GM12878 (cell line): ENCODE results near the gene ZNF576. TPM values are rescaled to one million over a fixed set of nuclear protein-coding genes. Genes with fewer than 3 reads are reported as not detected.

Source experiments
- ATAC-seq: fragments of 200-7000 bp; cut with Tn5 transposase; 3 replicates; pipeline ENCODE4 v1.9.1; 2020; ENCODE audit warnings: mild to moderate bottlenecking, moderate library complexity
- BruUV-seq: library from RNA; stranded (reverse); fragments of 400-500 nt; replicated peaks from 2 replicates; lab custom pipeline; 2021; lab: Mats Ljungman, UMichigan
- CTCF ChIA-PET: fragments of 300-600 bp; sonication (Branson Sonifier 250); formaldehyde crosslinking; extraction: SDS; loops from one replicate; lab custom pipeline; 2021; ENCODE audit warnings: inconsistent platforms; lab: Yijun Ruan, JAX
- POLR2A ChIA-PET: fragments of 350-600 bp; formaldehyde crosslinking; extraction: SDS; loops from one replicate; lab custom pipeline; 2021; ENCODE audit warnings: inconsistent platforms; lab: Charles Lee
- RAD21 ChIA-PET: fragments of 300-600 bp; sonication (Branson Sonifier 250); formaldehyde crosslinking; loops from one replicate; lab custom pipeline; 2023; ENCODE audit warnings: antibody characterized with exemption; ENCODE audit not compliant: unreplicated experiment; lab: Charles Lee
- SMC1A ChIA-PET: fragments of 300-600 bp; sonication (Branson Sonifier 250); formaldehyde crosslinking; loops from one replicate; lab custom pipeline; 2023; ENCODE audit not compliant: unreplicated experiment, uncharacterized antibody; lab: Charles Lee
- DNase-seq: peaks from one replicate; pipeline ENCODE4 v3.0.0-alpha.2; 2011; ENCODE audit warnings: low read depth, low spot score
- FAIRE-seq: peaks from 3 replicates; lab custom pipeline; 2011; peaks lifted over from hg19 to GRCh38; lab: Jason Lieb, UNC
- H2AFZ ChIP-seq: 2 replicates; pipeline ENCODE4 v1.6.0; 2011; ENCODE audit warnings: low read depth, low read length, control low read depth; ENCODE audit not compliant: control insufficient read depth
- H3K27ac ChIP-seq: 2 replicates; pipeline ENCODE4 v1.5.1; 2011; ENCODE audit warnings: control low read depth; ENCODE audit not compliant: control insufficient read depth, insufficient read depth
- H3K27me3 ChIP-seq, 2 experiments: replicated peaks in 1 of 2; 2 replicates each; pipeline versions ENCODE4 v1.6.0 to v1.6.1; 2011; ENCODE audit warnings: low read length in 1 of 2; ENCODE audit not compliant: control insufficient read depth in 2 of 2, insufficient read depth in 2 of 2
- H3K36me3 ChIP-seq, 2 experiments: 2 replicates each; pipeline ENCODE4 v1.5.1; 2011; ENCODE audit warnings: low read length in 1 of 2; ENCODE audit not compliant: control insufficient read depth in 2 of 2, insufficient read depth in 2 of 2
- H3K4me1 ChIP-seq: 2 replicates; pipeline ENCODE4 v1.6.1; 2011; ENCODE audit warnings: mild to moderate bottlenecking, low read length, moderate library complexity, mixed read lengths; ENCODE audit not compliant: control insufficient read depth, insufficient read depth
- H3K4me2 ChIP-seq: 2 replicates; pipeline ENCODE4 v1.6.0; 2011; ENCODE audit warnings: control low read depth; ENCODE audit not compliant: control insufficient read depth, insufficient read depth
- H3K4me3 ChIP-seq: fragments of 200-600 bp; sonication (generic); 2 replicates; pipeline ENCODE4 v1.5.1; 2016
- H3K79me2 ChIP-seq: 2 replicates; pipeline ENCODE4 v1.6.0; 2011; ENCODE audit warnings: low read length; ENCODE audit not compliant: control insufficient read depth, insufficient read depth
- H3K9ac ChIP-seq: 2 replicates; pipeline ENCODE4 v1.8.0; 2011; ENCODE audit warnings: low read length, control low read depth, mixed read lengths; ENCODE audit not compliant: control insufficient read depth, insufficient read depth
- H3K9me3 ChIP-seq: replicated peaks from 3 replicates; pipeline ENCODE4 v1.5.1; 2011; ENCODE audit warnings: mild to moderate bottlenecking, low read length; ENCODE audit not compliant: control insufficient read depth, insufficient read depth
- H4K20me1 ChIP-seq: 2 replicates; pipeline ENCODE4 v1.6.0; 2011; ENCODE audit not compliant: control insufficient read depth, insufficient read depth
- BMI1 ChIP-seq: fragments of 450-650 bp; IDR thresholded peaks from 2 replicates; pipeline ENCODE4 v1.6.1; 2016; ENCODE audit warnings: mild to moderate bottlenecking, moderate library complexity, borderline replicate concordance
- GABPA ChIP-seq: IDR thresholded peaks from 2 replicates; pipeline ENCODE4 v1.6.1; 2014; ENCODE audit warnings: antibody characterized with exemption, low read depth, mild to moderate bottlenecking, inconsistent platforms
- MYC ChIP-seq: IDR thresholded peaks from 2 replicates; pipeline ENCODE4 v1.6.1; 2011; ENCODE audit warnings: mild to moderate bottlenecking, low read length, moderate library complexity, inconsistent platforms; ENCODE audit not compliant: insufficient read depth, insufficient replicate concordance, insufficient read length, severe bottlenecking
- NFYB ChIP-seq: IDR thresholded peaks from 2 replicates; pipeline ENCODE4 v1.6.1; 2011; ENCODE audit warnings: low read depth, mild to moderate bottlenecking, low read length, improper control_type of control experiment, moderate library complexity; ENCODE audit not compliant: insufficient read depth
- NKRF ChIP-seq: fragments of 450-650 bp; conservative IDR thresholded peaks from 2 replicates; pipeline ENCODE4 v1.6.1; 2017; ENCODE audit warnings: mild to moderate bottlenecking, moderate library complexity
- POLR2A ChIP-seq: IDR thresholded peaks from 2 replicates; pipeline ENCODE4 v1.6.1; 2011; ENCODE audit warnings: low read depth, mild to moderate bottlenecking, low read length
- RBBP5 ChIP-seq: fragments of 200-600 bp; sonication (generic); conservative IDR thresholded peaks from 2 replicates; pipeline ENCODE4 v1.6.1; 2016
- SMAD1 ChIP-seq: fragments of 450-650 bp; IDR thresholded peaks from 2 replicates; pipeline ENCODE4 v1.6.1; 2018; ENCODE audit warnings: mild to moderate bottlenecking, low read depth; ENCODE audit not compliant: partially characterized antibody
- SRF ChIP-seq, 2 experiments: IDR thresholded peaks; 2 replicates each; pipeline ENCODE4 v1.6.1; 2011; ENCODE audit warnings: low read depth in 2 of 2, low read length in 2 of 2, mild to moderate bottlenecking in 1 of 2, moderate library complexity in 1 of 2
- STAT1 ChIP-seq: fragments of 450-650 bp; conservative IDR thresholded peaks from 2 replicates; pipeline ENCODE4 v1.6.1; 2014; ENCODE audit warnings: antibody characterized with exemption, mild to moderate bottlenecking
- TCF3 ChIP-seq: IDR thresholded peaks from 2 replicates; pipeline ENCODE4 v1.6.1; 2012; ENCODE audit warnings: low read depth, mild to moderate bottlenecking, low read length, borderline replicate concordance; ENCODE audit not compliant: insufficient read depth
- WGBS: methylation state at CpG from one replicate; pipeline ENCODE4 v1.1.6; 2016; ENCODE audit warnings: low lambda C conversion rate; ENCODE audit not compliant: insufficient replicate concordance, insufficient coverage; ENCODE audit errors: missing lambda C conversion rate; 5-methylcytosine and 5-hydroxymethylcytosine counted together
- in situ Hi-C: fragments of 300-500 bp; cut with MboI; formaldehyde crosslinking; loops from 9 replicates; pipeline ENCODE4 v1.14.3; 2018; ENCODE audit warnings: mixed read lengths
- intact Hi-C: fragments of 100-400 bp; cut with micrococcal nuclease; formaldehyde crosslinking; loops from one replicate; pipeline ENCODE4 v1.14.2; 2022; ENCODE audit not compliant: unreplicated experiment
- polyA plus RNA-seq, 11 experiments: library from polyadenylated mRNA; depleted of rRNA in 4 of 11; unstranded in 6 of 11; stranded (reverse) in 5 of 11; fragments of >200 nt; fragmentation: Nextera tagmentation in 4 of 11; fragmentation: Illumina TruSeq in 1 of 11; extraction: Ambion mirVana in 4 of 11; extraction: Trizol in 1 of 11; gene quantifications; 1 replicate in 1 of 11; 2 replicates in 10 of 11; pipeline versions ENCODE4 v1.2.1 to v1.2.3, GENCODE V29; 2011 to 2016; ENCODE audit warnings: inconsistent platforms in 2 of 11, missing spikeins in 2 of 11, low read depth in 1 of 11
- total RNA-seq, 4 experiments: library from RNA; depleted of rRNA in 3 of 4; stranded (reverse); fragments of >200 nt in 3 of 4; fragmentation: Illumina TruSeq in 1 of 4; extraction: Trizol in 1 of 4; gene quantifications; 2 replicates each; pipeline versions ENCODE4 v1.2.1 to v1.2.3, GENCODE V29; 2013 to 2021

ZNF576 gene
- total and polyA plus RNA-seq, 10 of the 15 experiments (the other 5 are each of a cell fraction or from before 2014, with no cell fraction given), result 7.4 to 29.8 (median 14.3) TPM

DNA sequence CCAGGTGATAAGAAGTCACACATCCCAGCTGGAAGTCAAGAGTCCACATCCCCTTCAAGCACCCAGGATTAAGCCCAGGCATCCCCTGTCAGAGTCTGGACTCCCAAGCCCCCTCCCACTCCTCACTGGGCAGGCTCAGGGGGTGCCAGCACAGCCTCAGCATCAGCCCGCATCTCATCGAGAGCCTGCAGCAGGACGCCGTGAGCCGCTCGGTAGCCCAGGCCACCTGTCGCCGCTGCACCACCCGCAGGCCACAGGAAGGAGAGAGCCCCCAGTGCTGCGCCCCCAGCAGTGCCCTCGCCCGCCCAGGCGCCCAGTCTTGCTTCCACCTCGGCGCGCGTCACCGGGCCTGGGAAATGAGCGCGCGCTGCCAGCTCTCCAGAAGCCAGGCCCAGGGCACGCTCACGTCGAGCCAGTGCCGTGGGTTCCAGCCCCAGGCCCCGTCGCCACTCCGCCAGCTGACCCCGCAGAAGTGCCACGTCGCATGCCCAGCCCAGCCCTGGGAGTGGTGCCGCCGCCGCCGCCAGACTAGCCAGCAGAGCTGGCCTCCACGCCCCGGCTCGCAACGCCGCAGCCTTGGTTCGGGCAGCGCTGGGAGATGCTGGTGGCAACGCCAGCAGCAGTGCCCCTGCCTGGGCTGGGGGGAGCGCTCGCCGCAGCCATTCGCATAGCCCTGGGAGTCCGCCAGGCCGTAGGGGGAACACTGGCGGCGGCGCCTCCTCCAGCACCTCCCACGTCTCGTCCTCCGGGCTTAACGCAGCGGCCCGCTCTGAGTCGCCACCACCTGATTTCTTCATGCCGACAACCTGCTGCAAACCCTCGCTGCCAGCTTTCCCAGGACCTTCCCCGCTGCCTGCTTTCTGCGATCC lies 4.3 kb upstream of the ZNF576 start:
- WGBS, result 99% methylated on average over 53 of the region's 63 CpGs

DNA sequence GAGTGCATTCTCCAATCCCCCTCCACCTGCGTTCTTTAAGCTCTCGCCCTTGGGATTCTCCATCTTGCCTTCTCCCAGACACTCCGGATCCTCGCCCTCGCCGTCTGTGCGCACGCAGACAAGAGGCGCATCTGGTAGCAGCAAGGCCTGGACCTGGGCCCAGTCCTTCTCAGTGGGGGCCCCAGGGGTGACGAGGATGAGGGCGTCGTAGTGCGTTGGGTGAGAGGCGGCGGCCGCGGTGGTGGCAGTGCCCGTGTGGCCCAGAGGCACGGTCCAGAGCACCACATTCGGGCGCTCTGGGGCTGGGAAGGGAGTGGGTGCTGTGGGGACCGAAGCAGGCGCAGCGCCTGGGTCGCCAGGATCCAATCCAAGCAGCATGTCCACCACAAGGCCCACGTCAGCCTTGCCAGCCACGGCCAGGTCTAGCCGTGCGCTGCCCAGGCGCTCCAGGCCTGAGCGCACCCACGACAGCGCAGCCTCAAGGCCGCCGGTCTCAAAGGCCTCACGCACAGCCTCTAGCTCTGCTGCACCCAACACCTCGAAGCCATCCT lies 3.5 kb upstream of the ZNF576 start:
- FAIRE-seq (no peak), ATAC-seq (no peak), DNase-seq (no peak)
- ChIA-PET SMC1A (interaction anchor here (0.7 to 5.4 kb wide), 2 partner anchors 37 to 444 kb away, joined by 3 to 59 read pairs; no protein-coding TSS in a partner anchor), CTCF (interaction anchor here (1.2 to 6.6 kb wide), 5 partner anchors 10 to 146 kb away, joined by 4 to 169 read pairs (median 36); no protein-coding TSS in a partner anchor), RAD21 (interaction anchor here (4.8 kb wide), 1 partner anchor 38 kb away, joined by 92 read pairs; no protein-coding TSS in a partner anchor), POLR2A (no interaction called here)
- BruUV-seq, result no TSS peak
- H3K4me3 ChIP-seq, result no peak overlapping the region
- H3K4me2 ChIP-seq, result no peak overlapping the region
- peaks cover 29% of the 10 kb centered on the region for H3K79me2 ChIP-seq
- peaks cover 5% of the 10 kb centered on the region; the same call in 1 of the 2 replicates for H3K4me1 ChIP-seq
- no peak overlapping the region for H2AFZ ChIP-seq
- TF ChIP-seq MYC (no peak), NKRF (no peak), SRF (IDR thresholded peaks at IDR 0.05; ENCODE audit: low read depth in 2 of 2, low read length in 2 of 2) (no peak), STAT1 (no peak), BMI1 (no peak), TCF3 (no peak), SMAD1 (no peak), NFYB (no peak), RBBP5 (no peak)
- in situ Hi-C loops, result no loop called here
- H3K27ac ChIP-seq, result no peak overlapping the region
- H3K36me3 ChIP-seq, result peaks cover 3 to 6% of the 10 kb centered on the region in 2 experiments; a peak in 3 of 4 replicates
- intact Hi-C loops, result no loop called here
- no peaks in the 10 kb centered on the region for H3K27me3 ChIP-seq
- no peaks in the 10 kb centered on the region for H3K9me3 ChIP-seq
- no peaks in the 10 kb centered on the region for H4K20me1 ChIP-seq
- 99% methylated on average over 35 of the region's 37 CpGs for WGBS
- no peak overlapping the region for H3K9ac ChIP-seq

More for the DNA sequence above, 4.3 kb upstream of the ZNF576 start:
- RAD21 ChIA-PET, result no interaction called here
- SMC1A ChIA-PET, result no interaction called here
- no peaks in the 10 kb centered on the region for H3K27me3 ChIP-seq
- H3K9me3 ChIP-seq, result no peaks in the 10 kb centered on the region
- no peak overlapping the region for H3K27ac ChIP-seq
- FAIRE-seq (no peak), DNase-seq (no peak)
- peaks cover 3 to 6% of the 10 kb centered on the region in 2 experiments; a peak in 3 of 4 replicates for H3K36me3 ChIP-seq
- in situ Hi-C loops, result no loop called here
- H2AFZ ChIP-seq, result no peak overlapping the region
- H3K9ac ChIP-seq, result no peak overlapping the region
- POLR2A ChIA-PET, result interaction anchor here (0.6 to 0.7 kb wide), 2 partner anchors 49 to 516 kb away, joined by 3 to 5 read pairs; no protein-coding TSS in a partner anchor
- CTCF ChIA-PET, result interaction anchor here (1.2 to 6.6 kb wide), 3 partner anchors 37 to 145 kb away, joined by 4 to 169 read pairs (median 7); no protein-coding TSS in a partner anchor
- TF ChIP-seq POLR2A, result peak; percentile 26; the same call in 1 of the 2 replicates
- TF ChIP-seq GABPA, result no peak
- TF ChIP-seq, all 136 proteins: peak for 1
- H3K4me2 ChIP-seq, result no peak overlapping the region
- no peaks in the 10 kb centered on the region for H4K20me1 ChIP-seq
- no peak overlapping the region for H3K4me3 ChIP-seq
- intact Hi-C loops, result no loop called here
- no peaks in the 10 kb centered on the region for H3K4me1 ChIP-seq
- BruUV-seq, result no TSS peak
- ATAC-seq, result no peak
- peaks cover 22% of the 10 kb centered on the region for H3K79me2 ChIP-seq
